Loucy (cell line): ENCODE measurements around the gene ANK3.

ENCODE experiments used
- H2AFZ ChIP-seq: fragments of 200-600 bp; sonication (generic); 2 replicates; pipeline ENCODE4 v1.6.0; 2016; ENCODE audit warnings: antibody characterized with exemption, mild to moderate bottlenecking, low read length, moderate library complexity
- H3F3A ChIP-seq: fragments of 200-600 bp; 2 replicates; pipeline ENCODE4 v1.6.0; 2016; ENCODE audit warnings: antibody characterized with exemption, low read depth, mild to moderate bottlenecking
- H3K27me3 ChIP-seq: fragments of 200-600 bp; sonication (generic); 2 replicates; pipeline ENCODE4 v1.6.1; 2014; ENCODE audit warnings: low read length, mild to moderate bottlenecking; ENCODE audit not compliant: insufficient read depth, poor library complexity, severe bottlenecking
- H3K36me3 ChIP-seq: fragments of 200-600 bp; sonication (generic); 2 replicates; pipeline ENCODE4 v1.6.1; 2016; ENCODE audit warnings: low read length; ENCODE audit not compliant: insufficient read depth
- H3K4me1 ChIP-seq: fragments of 200-600 bp; sonication (generic); 2 replicates; pipeline ENCODE4 v1.5.1; 2014; ENCODE audit warnings: low read length, mild to moderate bottlenecking; ENCODE audit not compliant: insufficient read depth, poor library complexity, severe bottlenecking
- H3K4me2 ChIP-seq: fragments of 200-600 bp; sonication (generic); 2 replicates; pipeline ENCODE4 v1.6.0; 2014; ENCODE audit warnings: antibody characterized with exemption, low read length, low read depth, mild to moderate bottlenecking; ENCODE audit not compliant: poor library complexity, severe bottlenecking
- H3K4me3 ChIP-seq: fragments of 200-600 bp; sonication (generic); 2 replicates; pipeline ENCODE4 v1.5.1; 2014; ENCODE audit warnings: low read length, mild to moderate bottlenecking, mixed read lengths; ENCODE audit not compliant: poor library complexity, severe bottlenecking
- H3K79me2 ChIP-seq: fragments of 200-600 bp; sonication (generic); 2 replicates; pipeline ENCODE4 v1.6.1; 2014; ENCODE audit warnings: low read length; ENCODE audit not compliant: insufficient read depth
- H3K9ac ChIP-seq: fragments of 200-600 bp; sonication (generic); 2 replicates; pipeline ENCODE4 v1.6.0; 2014; ENCODE audit warnings: mild to moderate bottlenecking, low read depth, low read length, moderate library complexity; ENCODE audit not compliant: poor library complexity, severe bottlenecking
- H3K9me2 ChIP-seq: fragments of 200-600 bp; sonication (generic); replicated peaks from 2 replicates; pipeline ENCODE4 v1.6.1; 2016; ENCODE audit warnings: low read depth, low read length, mixed read lengths
- H3K9me3 ChIP-seq: fragments of 200-600 bp; sonication (generic); 2 replicates; pipeline ENCODE4 v1.6.1; 2014; ENCODE audit warnings: mild to moderate bottlenecking, antibody characterized with exemption, low read length, low read depth; ENCODE audit not compliant: insufficient read depth
- H4K20me1 ChIP-seq: fragments of 200-600 bp; sonication (generic); 2 replicates; pipeline ENCODE4 v1.6.0; 2014; ENCODE audit warnings: antibody characterized with exemption, low read length, mild to moderate bottlenecking; ENCODE audit not compliant: insufficient read depth, poor library complexity, severe bottlenecking
- CTCF ChIP-seq: fragments of 200-600 bp; sonication (generic); conservative IDR thresholded peaks from 2 replicates; pipeline ENCODE4 v1.5.1; 2014; ENCODE audit warnings: mild to moderate bottlenecking, antibody characterized with exemption, low read length
- EZH2phosphoT487 ChIP-seq: fragments of 200-600 bp; IDR thresholded peaks from 2 replicates; pipeline ENCODE4 v1.6.1; 2018; ENCODE audit warnings: antibody characterized with exemption, mild to moderate bottlenecking, moderate library complexity, borderline replicate concordance

The ANK3 gene

DNA sequence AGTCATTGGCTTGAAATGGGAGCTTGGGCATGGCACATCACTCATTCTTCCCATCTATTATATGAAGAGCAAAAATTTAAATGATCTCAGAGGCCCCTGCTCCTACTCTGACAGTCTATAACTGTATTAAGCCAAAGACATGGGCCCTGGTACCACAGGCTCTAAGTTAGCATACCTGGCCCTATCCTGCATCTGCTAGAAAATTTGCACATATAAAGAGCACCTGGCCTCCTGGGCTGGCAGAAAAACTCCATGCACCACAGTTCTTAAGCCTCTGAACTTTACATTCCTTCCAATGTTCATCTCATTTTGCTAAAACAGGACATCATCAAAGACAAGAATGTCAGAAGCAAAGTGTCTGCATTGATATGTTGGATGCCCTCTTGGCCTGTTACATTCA, 29.6 kb upstream of the ANK3 start:
- Histone ChIP-seq H3K36me3 (no peaks in the 10 kb centered on the region), H3K27me3 (no peaks in the 10 kb centered on the region), H3K9me3 (no peaks in the 10 kb centered on the region), H3K79me2 (no peaks in the 10 kb centered on the region), H2AFZ (no peak overlapping the region), H3F3A (no peaks in the 10 kb centered on the region), H3K9ac (no peak overlapping the region), H3K9me2 (no peaks in the 10 kb centered on the region), H3K4me2 (no peak overlapping the region), H4K20me1 (no peaks in the 10 kb centered on the region), H3K4me1 (no peaks in the 10 kb centered on the region), H3K4me3 (no peak overlapping the region)
- TF ChIP-seq CTCF (no peak), EZH2phosphoT487 (no peak)

DNA sequence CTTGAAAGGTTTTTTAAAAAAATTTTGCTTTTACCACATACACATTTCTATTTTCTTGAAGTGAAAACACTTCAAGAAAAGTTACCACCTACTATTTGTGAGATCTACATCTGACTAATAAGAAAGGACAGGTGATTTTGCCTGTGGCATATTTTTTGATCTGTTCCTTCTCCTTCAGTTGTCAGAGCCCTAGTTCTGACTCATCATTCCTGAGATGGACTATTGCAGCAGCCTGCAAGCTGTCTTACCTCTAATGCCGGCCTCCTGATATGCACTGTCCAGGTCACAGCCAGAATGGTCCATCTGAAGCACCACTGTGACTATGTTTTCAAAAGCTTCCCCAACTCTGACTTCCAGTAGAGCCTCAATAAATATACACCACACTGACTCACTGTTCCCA, 28.2 kb upstream of the ANK3 start:
- Histone ChIP-seq H2AFZ (no peak overlapping the region), H3K79me2 (no peaks in the 10 kb centered on the region), H3K4me1 (no peaks in the 10 kb centered on the region), H3K9me2 (no peaks in the 10 kb centered on the region), H3K9me3 (no peaks in the 10 kb centered on the region), H3K4me3 (no peak overlapping the region), H3K27me3 (no peaks in the 10 kb centered on the region), H3K9ac (no peak overlapping the region), H4K20me1 (no peaks in the 10 kb centered on the region), H3K36me3 (no peaks in the 10 kb centered on the region), H3F3A (no peaks in the 10 kb centered on the region), H3K4me2 (no peak overlapping the region)
- TF ChIP-seq CTCF (no peak), EZH2phosphoT487 (no peak)

GRCh38 chr10:60417024-60417423, 27.3 kb upstream of the ANK3 start:
- Histone ChIP-seq H3K9me2 (no peaks in the 10 kb centered on the region), H3K4me2 (no peak overlapping the region), H4K20me1 (no peaks in the 10 kb centered on the region), H3K27me3 (no peaks in the 10 kb centered on the region), H3F3A (no peaks in the 10 kb centered on the region), H3K9me3 (no peaks in the 10 kb centered on the region), H3K9ac (no peak overlapping the region), H2AFZ (no peak overlapping the region), H3K79me2 (no peaks in the 10 kb centered on the region), H3K4me1 (no peaks in the 10 kb centered on the region), H3K36me3 (no peaks in the 10 kb centered on the region), H3K4me3 (no peak overlapping the region)
- TF ChIP-seq CTCF (no peak), EZH2phosphoT487 (no peak)
